Natural killer cell treated with Interleukin-12 subunit alpha and Interleukin-12 subunit beta and Interleukin-15 and Interleukin-18, amount 100 ng/mL, for 72 hours (primary cell): ENCODE data around the gene DYNLRB1. TPM values are rescaled to one million over a fixed set of nuclear protein-coding genes. Genes with fewer than 3 reads are reported as not detected.
"Not testable (repeated sequence)": the region's sequence is repeated elsewhere in the genome, so short reads cannot be mapped to it uniquely, and the experiment has no call there.

ENCODE experiments used
- ATAC-seq, 2 donors: fragments of 150-1000 bp; cut with Tn5 transposase in 1 of 2; sonication (Bioruptor Pico), chemical (Tn5 transposase) in 1 of 2; 2 replicates each; pipeline ENCODE4 v1.10.0; 2021
- DNase-seq: peaks from one replicate; pipeline ENCODE4 v3.0.0; 2022; ENCODE audit warnings: low spot score
- H3K27ac Mint-ChIP-seq, 2 donors: 1 replicate in 1 of 2; 2 replicates in 1 of 2; pipeline ENCODE4 v1.8.0; 2022; ENCODE audit warnings: mixed read lengths in 2 of 2, mild to moderate bottlenecking in 1 of 2, moderate library complexity in 1 of 2
- H3K27me3 Mint-ChIP-seq, 2 donors: 1 replicate in 1 of 2; 2 replicates in 1 of 2; pipeline ENCODE4 v1.8.0; 2022; ENCODE audit warnings: mixed read lengths in 2 of 2
- H3K36me3 Mint-ChIP-seq: one replicate; pipeline ENCODE4 v1.8.0; 2022; ENCODE audit warnings: mixed read lengths
- H3K4me1 Mint-ChIP-seq, 2 donors: 1 replicate in 1 of 2; 2 replicates in 1 of 2; pipeline ENCODE4 v1.8.0; 2022; ENCODE audit warnings: low read depth in 2 of 2, mixed read lengths in 2 of 2, mild to moderate bottlenecking in 1 of 2
- H3K4me3 Mint-ChIP-seq: one replicate; pipeline ENCODE4 v1.8.0; 2022; ENCODE audit warnings: mixed read lengths
- H3K9me3 Mint-ChIP-seq: 2 replicates; pipeline ENCODE4 v1.8.0; 2022; ENCODE audit warnings: mixed read lengths
- total RNA-seq, 2 donors: library from RNA; stranded (reverse); gene quantifications; one replicate each; pipeline ENCODE4 v1.2.3, GENCODE V29; 2022

Gene DYNLRB1
- total RNA-seq, 2 donors from 2014 or later = 71.4 to 120 TPM

DNA sequence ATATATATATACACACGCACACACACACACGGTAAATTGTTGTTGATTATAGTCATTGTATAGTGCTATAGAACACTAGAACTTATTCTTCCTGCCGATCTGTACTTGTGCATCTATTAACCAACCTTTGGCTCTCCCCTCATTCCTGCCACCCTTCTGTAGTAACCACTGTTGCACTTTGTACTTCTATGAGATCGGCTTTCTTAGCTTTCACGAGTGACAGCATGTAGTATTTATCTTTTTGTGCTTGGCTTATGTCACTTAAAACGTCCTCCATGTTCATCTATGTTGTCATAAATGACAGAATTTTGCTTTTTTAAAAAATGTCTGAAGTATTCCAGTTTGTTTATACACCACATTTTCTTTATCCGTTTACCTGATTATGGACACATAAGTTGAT is 20.9 kb upstream of the DYNLRB1 start:
- Mint-ChIP-seq H3K36me3 (peaks cover 48% of the 10 kb centered on the region), H3K9me3 (no peaks in the 10 kb centered on the region), H3K4me3 (no peak overlapping the region), H3K27ac (no peak overlapping the region), H3K27me3 (no peaks in the 10 kb centered on the region), H3K4me1 (peaks cover 18 to 22% of the 10 kb centered on the region in 2 donors)
- DNase-seq = no peak
- ATAC-seq = no peak

GRCh38 chr20:34495916-34496315 is 20.3 kb upstream of the DYNLRB1 start:
- H3K4me1 Mint-ChIP-seq = peaks cover 24 to 28% of the 10 kb centered on the region in 2 donors
- H3K27me3 Mint-ChIP-seq = no peaks in the 10 kb centered on the region
- no peak overlapping the region for H3K4me3 Mint-ChIP-seq
- peaks cover 2% of the 10 kb centered on the region for H3K9me3 Mint-ChIP-seq
- no peak for DNase-seq
- H3K36me3 Mint-ChIP-seq = peaks cover 48% of the 10 kb centered on the region
- no peak overlapping the region for H3K27ac Mint-ChIP-seq
- no peak for ATAC-seq

GRCh38 chr20:34497596-34497995 is 18.6 kb upstream of the DYNLRB1 start:
- not testable (repeated sequence) for ATAC-seq, H3K27me3 Mint-ChIP-seq, H3K4me3 Mint-ChIP-seq, H3K9me3 Mint-ChIP-seq, DNase-seq
- Mint-ChIP-seq H3K27ac (peak overlapping the region in 1 of 2 donors; percentile 13), H3K4me1 (peaks cover 22 to 28% of the 10 kb centered on the region in 2 donors), H3K36me3 (peaks cover 46% of the 10 kb centered on the region)

DNA sequence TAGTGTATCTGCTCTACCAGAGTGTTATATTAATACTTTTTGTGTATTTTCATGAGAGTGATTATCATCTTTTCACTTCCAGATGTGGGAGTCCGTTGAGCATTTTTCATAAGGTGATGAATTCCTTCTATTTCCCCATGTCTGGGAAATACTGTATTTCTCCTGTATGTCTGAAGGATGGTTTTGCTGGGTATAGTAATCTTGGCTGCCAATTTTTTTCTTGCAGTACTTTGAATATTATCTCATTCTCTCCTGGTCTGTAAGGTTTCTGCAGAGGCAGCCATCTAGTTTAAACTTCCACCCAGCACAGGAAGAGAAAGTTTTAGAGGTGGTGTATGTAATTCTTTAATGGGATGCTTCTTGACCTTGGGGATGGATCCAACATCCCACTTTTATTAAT is 15.4 kb upstream of the DYNLRB1 start:
- DNase-seq (no peak), ATAC-seq (no peak)
- Mint-ChIP-seq H3K27me3 (no peaks in the 10 kb centered on the region), H3K36me3 (peaks cover 29% of the 10 kb centered on the region), H3K4me1 (peaks cover 13 to 16% of the 10 kb centered on the region in 2 donors), H3K9me3 (peaks cover 2% of the 10 kb centered on the region), H3K27ac (peak overlapping the region in 1 of 2 donors; percentile 11), H3K4me3 (no peak overlapping the region)

DNA sequence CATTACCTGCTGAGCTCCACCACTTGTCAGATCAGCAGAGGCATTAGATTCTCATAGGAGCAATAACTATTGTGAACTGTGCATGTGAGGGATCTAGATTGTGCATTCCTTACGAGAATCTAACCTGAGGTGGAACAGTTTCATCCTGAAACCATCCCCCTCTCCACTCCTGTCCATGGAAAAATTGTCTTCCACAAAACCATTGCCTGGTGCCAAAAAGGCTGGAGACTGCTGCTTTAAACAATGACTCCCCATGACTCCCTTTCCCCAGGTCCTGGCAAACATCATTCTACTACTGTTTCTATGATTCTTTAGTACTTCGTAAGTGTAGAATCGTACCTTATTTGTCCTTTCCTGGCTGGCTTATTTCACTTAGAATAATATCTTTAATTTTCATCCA is 9.7 kb upstream of the DYNLRB1 start:
- ATAC-seq (no peak), DNase-seq (no peak)
- Mint-ChIP-seq H3K27me3 (no peaks in the 10 kb centered on the region), H3K4me3 (no peak overlapping the region), H3K9me3 (no peaks in the 10 kb centered on the region), H3K36me3 (peaks cover 7% of the 10 kb centered on the region), H3K4me1 (no peaks in the 10 kb centered on the region), H3K27ac (peak overlapping the region in 1 of 2 donors; percentile 66)

- peaks cover 7% of the 10 kb centered on the region for H3K36me3 Mint-ChIP-seq
- DNase-seq (no peak), ATAC-seq (no peak)
- no peaks in the 10 kb centered on the region for H3K9me3 Mint-ChIP-seq
- H3K4me3 Mint-ChIP-seq = no peak overlapping the region
- H3K27ac Mint-ChIP-seq = peak overlapping the region in 1 of 2 donors; percentile 33
- H3K4me1 Mint-ChIP-seq = peaks cover 0 to 3% of the 10 kb centered on the region in 2 donors
- H3K27me3 Mint-ChIP-seq = no peaks in the 10 kb centered on the region
Measured at GRCh38 chr20:34507702-34508413, 8.4 kb upstream of the DYNLRB1 start.

GRCh38 chr20:34510575-34510974 is 5.6 kb upstream of the DYNLRB1 start:
- Mint-ChIP-seq H3K4me1 (peaks cover 17 to 27% of the 10 kb centered on the region in 2 donors), H3K4me3 (no peak overlapping the region), H3K36me3 (peaks cover 7% of the 10 kb centered on the region), H3K27me3 (no peaks in the 10 kb centered on the region), H3K27ac (no peak overlapping the region), H3K9me3 (no peaks in the 10 kb centered on the region)
- ATAC-seq (no peak), DNase-seq (no peak)

DNA sequence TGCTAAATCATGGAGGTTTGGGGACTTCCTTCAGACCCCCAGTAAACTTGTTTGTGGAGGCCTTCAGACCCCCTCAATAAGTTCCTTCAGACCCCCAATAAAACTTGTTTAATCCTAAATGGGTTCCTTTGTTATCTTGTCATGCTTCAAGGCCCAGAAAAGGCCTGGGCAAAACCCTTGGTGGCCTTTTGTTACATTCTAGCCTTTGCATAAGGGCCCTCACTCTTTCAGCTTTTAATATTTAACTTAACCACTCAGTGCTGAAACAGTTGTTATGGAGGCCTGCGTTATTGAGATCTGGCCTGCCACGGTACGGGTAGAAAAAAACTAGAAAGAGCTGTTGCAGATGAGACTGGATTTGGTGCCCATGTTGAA is 4.3 kb upstream of the DYNLRB1 start:
- ATAC-seq (no peak), DNase-seq (no peak)
- peaks cover 23 to 33% of the 10 kb centered on the region in 2 donors for H3K4me1 Mint-ChIP-seq
- H3K9me3 Mint-ChIP-seq = no peaks in the 10 kb centered on the region
- H3K36me3 Mint-ChIP-seq = peaks cover 7% of the 10 kb centered on the region
- no peaks in the 10 kb centered on the region for H3K27me3 Mint-ChIP-seq
- H3K27ac Mint-ChIP-seq = no peak overlapping the region
- no peak overlapping the region for H3K4me3 Mint-ChIP-seq

GRCh38 chr20:34512266-34512954 is 3.8 kb upstream of the DYNLRB1 start:
- Mint-ChIP-seq H3K36me3 (peaks cover 7% of the 10 kb centered on the region), H3K4me1 (peaks cover 23 to 33% of the 10 kb centered on the region in 2 donors), H3K4me3 (no peak overlapping the region), H3K27me3 (no peaks in the 10 kb centered on the region), H3K27ac (no peak overlapping the region), H3K9me3 (no peaks in the 10 kb centered on the region)
- no peak for DNase-seq
- ATAC-seq = no peak

- no peaks in the 10 kb centered on the region for H3K27me3 Mint-ChIP-seq
- no peak overlapping the region for H3K27ac Mint-ChIP-seq
- no peak overlapping the region for H3K4me3 Mint-ChIP-seq
- peaks cover 26 to 36% of the 10 kb centered on the region in 2 donors for H3K4me1 Mint-ChIP-seq
- DNase-seq = no peak
- ATAC-seq = no peak
- H3K9me3 Mint-ChIP-seq = no peaks in the 10 kb centered on the region
- peaks cover 1% of the 10 kb centered on the region for H3K36me3 Mint-ChIP-seq
Measured at GRCh38 chr20:34512955-34513419, 3.2 kb upstream of the DYNLRB1 start.

DNA sequence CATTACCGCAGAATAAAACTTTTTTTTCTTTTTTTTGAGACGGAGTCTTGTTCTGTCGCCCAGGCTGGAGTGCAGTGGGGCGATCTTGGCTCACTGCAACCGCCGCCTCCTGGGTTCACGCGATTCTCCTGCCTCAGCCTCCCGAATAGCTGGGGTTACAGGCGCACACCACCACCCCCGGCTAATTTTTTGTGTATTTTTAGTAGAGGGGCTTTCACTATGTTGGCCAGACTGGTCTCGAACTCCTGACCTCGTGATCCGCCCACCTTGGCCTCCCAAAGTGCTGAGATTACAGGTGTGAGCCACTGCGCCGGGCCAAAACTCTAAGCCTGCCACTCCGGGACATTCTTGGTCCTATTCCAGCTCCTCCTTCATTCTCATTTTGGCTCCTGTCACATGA is 2.2 kb upstream of the DYNLRB1 start:
- DNase-seq, ATAC-seq, H3K27me3 Mint-ChIP-seq, H3K36me3 Mint-ChIP-seq, H3K9me3 Mint-ChIP-seq, H3K4me3 Mint-ChIP-seq: not testable (repeated sequence)
- peaks cover 34 to 43% of the 10 kb centered on the region in 2 donors for H3K4me1 Mint-ChIP-seq
- H3K27ac Mint-ChIP-seq = peak overlapping the region; percentile 96 to 99

GRCh38 chr20:34514897-34515483 is 1.2 kb upstream of the DYNLRB1 start:
- H3K4me1 Mint-ChIP-seq = peaks cover 34 to 43% of the 10 kb centered on the region in 2 donors
- ATAC-seq (no peak), DNase-seq (no peak)
- H3K4me3 Mint-ChIP-seq = peak overlapping the region; percentile 93
- H3K9me3 Mint-ChIP-seq = no peaks in the 10 kb centered on the region
- H3K27ac Mint-ChIP-seq = peak overlapping the region; percentile 96 to 99
- no peaks in the 10 kb centered on the region for H3K36me3 Mint-ChIP-seq
- no peaks in the 10 kb centered on the region for H3K27me3 Mint-ChIP-seq

DNA sequence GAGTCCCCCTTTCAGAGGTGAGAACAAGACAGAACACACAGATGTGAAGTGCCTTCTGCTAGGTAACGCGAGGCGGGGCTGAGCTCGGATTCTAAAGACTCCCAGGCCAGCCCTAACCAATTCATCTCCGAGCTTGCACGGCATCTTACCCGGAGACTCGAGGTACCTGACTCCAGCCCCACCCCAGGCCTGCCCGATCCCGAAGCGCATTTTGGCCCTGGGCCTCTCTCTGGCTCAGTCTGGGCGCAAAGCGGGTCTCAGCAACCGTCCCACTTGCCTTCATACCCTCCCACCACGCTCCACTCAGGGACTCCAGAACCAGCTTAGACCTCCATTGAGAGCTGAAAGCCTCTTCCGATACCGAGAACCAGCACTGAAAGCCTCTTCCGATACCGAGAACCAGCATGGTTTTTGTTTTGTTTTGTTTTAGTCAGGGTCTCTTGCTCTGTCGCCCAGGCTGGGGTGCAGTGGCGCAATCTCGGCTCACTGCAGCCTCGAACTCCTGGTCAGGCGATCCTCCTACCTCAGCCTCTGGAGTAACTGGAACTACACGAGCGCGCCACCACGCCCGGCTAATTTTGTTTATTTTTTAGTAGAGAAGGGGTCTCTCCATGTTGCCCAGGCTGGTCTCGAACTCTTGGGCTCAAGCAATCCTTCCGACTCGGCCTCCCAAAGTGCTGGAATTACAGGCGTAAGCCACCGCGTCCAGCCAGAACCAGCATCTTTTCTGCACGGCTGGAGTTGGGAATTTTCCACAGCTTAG is 557 bp upstream of the DYNLRB1 start:
- ATAC-seq (peak; percentile 63 to 65), DNase-seq (peak; percentile 66)
- H3K36me3 Mint-ChIP-seq = no peaks in the 10 kb centered on the region
- H3K9me3 Mint-ChIP-seq = no peaks in the 10 kb centered on the region
- no peaks in the 10 kb centered on the region for H3K27me3 Mint-ChIP-seq
- peak overlapping the region; percentile 93 for H3K4me3 Mint-ChIP-seq
- H3K27ac Mint-ChIP-seq = peak overlapping the region; percentile 96 to 99
- H3K4me1 Mint-ChIP-seq = peaks cover 36 to 43% of the 10 kb centered on the region in 2 donors
